GM23338 (cell line): ENCODE data around the gene GRIN3A. TPM values are rescaled to one million over a fixed set of nuclear protein-coding genes. Genes with fewer than 3 reads are reported as not detected.

Experiments used
- ATAC-seq: fragments of 200-7000 bp; cut with Tn5 transposase; 3 replicates; pipeline ENCODE4 v1.9.1; 2020
- DNase-seq: peaks from one replicate; pipeline ENCODE4 v3.0.0-alpha.2; 2015; ENCODE audit warnings: low spot score
- H2AFZ ChIP-seq: fragments of 200-600 bp; sonication (generic); 2 replicates; pipeline ENCODE4 v1.8.0; 2016; ENCODE audit warnings: antibody characterized with exemption, mild to moderate bottlenecking, moderate library complexity
- H3F3A ChIP-seq: fragments of 200-600 bp; sonication (generic); replicated peaks from 2 replicates; pipeline ENCODE4 v1.8.0; 2017; ENCODE audit warnings: antibody characterized with exemption, mixed run types, low read depth
- H3K27ac ChIP-seq: fragments of 200-600 bp; sonication (generic); 2 replicates; pipeline ENCODE4 v1.6.1; 2016; ENCODE audit warnings: low read depth
- H3K27me3 ChIP-seq: fragments of 200-600 bp; sonication (generic); 2 replicates; pipeline ENCODE4 v1.8.0; 2016; ENCODE audit warnings: mild to moderate bottlenecking, mixed run types, moderate library complexity; ENCODE audit not compliant: insufficient read depth
- H3K36me3 ChIP-seq: fragments of 200-600 bp; sonication (generic); 2 replicates; pipeline ENCODE4 v1.8.0; 2016; ENCODE audit warnings: mild to moderate bottlenecking; ENCODE audit not compliant: insufficient read depth
- H3K4me1 ChIP-seq: fragments of 200-600 bp; sonication (generic); 2 replicates; pipeline ENCODE4 v1.8.0; 2016; ENCODE audit warnings: mild to moderate bottlenecking, moderate library complexity; ENCODE audit not compliant: insufficient read depth
- H3K4me2 ChIP-seq: fragments of 200-600 bp; sonication (generic); 2 replicates; pipeline ENCODE4 v1.7.1; 2017; ENCODE audit warnings: mixed run types
- H3K4me3 ChIP-seq: fragments of 200-600 bp; sonication (generic); 2 replicates; pipeline ENCODE4 v1.6.1; 2016; ENCODE audit warnings: mixed run types
- H3K79me2 ChIP-seq: fragments of 200-600 bp; sonication (generic); replicated peaks from 2 replicates; pipeline ENCODE4 v1.8.0; 2017; ENCODE audit warnings: mild to moderate bottlenecking; ENCODE audit not compliant: insufficient read depth
- H3K9me2 ChIP-seq: fragments of 200-600 bp; sonication (generic); 2 replicates; pipeline ENCODE4 v1.8.0; 2017; ENCODE audit not compliant: insufficient read depth
- H4K20me1 ChIP-seq: fragments of 200-600 bp; sonication (generic); replicated peaks from 2 replicates; pipeline ENCODE4 v1.8.0; 2017; ENCODE audit warnings: mild to moderate bottlenecking; ENCODE audit not compliant: insufficient read depth
- H3K27ac Mint-ChIP-seq: 2 replicates; pipeline ENCODE4 v1.8.0; 2020; ENCODE audit warnings: inconsistent platforms, mild to moderate bottlenecking, moderate library complexity, mixed read lengths
- H3K27me3 Mint-ChIP-seq: 3 replicates; pipeline ENCODE4 v1.8.0; 2022; ENCODE audit warnings: low read depth, mild to moderate bottlenecking, moderate library complexity, mixed read lengths, inconsistent platforms; ENCODE audit not compliant: insufficient read depth, poor library complexity
- H3K36me3 Mint-ChIP-seq: 3 replicates; pipeline ENCODE4 v1.8.0; 2021; ENCODE audit warnings: low read depth, mild to moderate bottlenecking, inconsistent platforms, moderate library complexity, mixed read lengths
- H3K4me1 Mint-ChIP-seq: 3 replicates; pipeline ENCODE4 v1.8.0; 2020; ENCODE audit warnings: mild to moderate bottlenecking, inconsistent platforms, mixed read lengths
- H3K4me3 Mint-ChIP-seq: 3 replicates; pipeline ENCODE4 v1.8.0; 2021; ENCODE audit warnings: moderate library complexity, mild to moderate bottlenecking, inconsistent platforms, mixed read lengths
- H3K9me3 Mint-ChIP-seq: 3 replicates; pipeline ENCODE4 v1.8.0; 2020; ENCODE audit warnings: moderate library complexity, mild to moderate bottlenecking, inconsistent platforms, mixed read lengths
- CREB1 ChIP-seq: fragments of 250-450 bp; sonication (Bioruptor Pico); IDR thresholded peaks from 2 replicates; pipeline ENCODE4 v1.5.0; 2020; ENCODE audit warnings: low read depth, mild to moderate bottlenecking, moderate library complexity
- ETS1 ChIP-seq: IDR thresholded peaks from 2 replicates; pipeline ENCODE4 v1.6.1; 2016; ENCODE audit warnings: antibody characterized with exemption
- EZH2 ChIP-seq: fragments of 200-600 bp; sonication (generic); IDR thresholded peaks from one replicate; pipeline ENCODE4 v1.8.0; 2017; ENCODE audit warnings: antibody characterized with exemption, mild to moderate bottlenecking, low read depth; ENCODE audit not compliant: unreplicated experiment
- EZH2phosphoT487 ChIP-seq: fragments of 200-600 bp; sonication (generic); IDR thresholded peaks from one replicate; pipeline ENCODE4 v1.8.1; 2018; ENCODE audit warnings: antibody characterized with exemption; ENCODE audit not compliant: unreplicated experiment
- JUNB ChIP-seq: IDR thresholded peaks from one replicate; pipeline ENCODE4 v1.6.1; 2016; ENCODE audit warnings: antibody characterized with exemption; ENCODE audit not compliant: unreplicated experiment
- NANOG ChIP-seq: IDR thresholded peaks from 2 replicates; pipeline ENCODE4 v1.6.1; 2016; ENCODE audit warnings: antibody characterized with exemption, borderline replicate concordance
- STAT1 ChIP-seq: IDR thresholded peaks from one replicate; pipeline ENCODE4 v1.6.1; 2016; ENCODE audit warnings: antibody characterized with exemption; ENCODE audit not compliant: unreplicated experiment
- ZNF114 ChIP-seq: fragments of 250-450 bp; sonication (Bioruptor Pico); IDR thresholded peaks from 2 replicates; pipeline ENCODE4 v1.5.0; 2020; ENCODE audit warnings: mild to moderate bottlenecking, moderate library complexity
- ZNF462 ChIP-seq: fragments of 250-450 bp; sonication (Bioruptor Pico); IDR thresholded peaks from 2 replicates; pipeline ENCODE4 v1.5.0; 2020; ENCODE audit warnings: mild to moderate bottlenecking, moderate library complexity
- polyA plus RNA-seq: library from polyadenylated mRNA; unstranded; fragments of >200 nt; fragmentation: Nextera tagmentation; extraction: Ambion mirVana; gene quantifications from 2 replicates; pipeline ENCODE4 v1.2.1, GENCODE V29; 2016
- total RNA-seq: library from RNA; depleted of rRNA; stranded (reverse); fragments of >200 nt; shearing (Covaris generic); gene quantifications from 2 replicates; pipeline ENCODE4 v1.2.3, GENCODE V29; 2014

Gene GRIN3A
- total and polyA plus RNA-seq, 2 experiments from 2014 or later = 0.03 to 0.05 TPM

GRCh38 chr9:101585740-101586139 lies 152.7 kb downstream of the GRIN3A start (continued):
- TF ChIP-seq ZNF462 (CRISPR knock-in tag) (no peak), CREB1 (no peak), EZH2phosphoT487 (no peak)

GRCh38 chr9:101582553-101582952 lies 155.9 kb downstream of the GRIN3A start:
- Histone ChIP-seq H3K4me2 (no peak overlapping the region), H3F3A (no peaks in the 10 kb centered on the region), H3K27me3 (no peaks in the 10 kb centered on the region), H3K9me2 (peaks cover 4% of the 10 kb centered on the region), H3K4me1 (peaks cover 27% of the 10 kb centered on the region), H3K36me3 (no peaks in the 10 kb centered on the region), H3K27ac (no peak overlapping the region), H3K79me2 (no peaks in the 10 kb centered on the region), H2AFZ (peak overlapping the region; percentile 28; the same call in 1 of the 2 replicates), H4K20me1 (no peaks in the 10 kb centered on the region), H3K4me3 (no peak overlapping the region)
- Mint-ChIP-seq H3K27ac (peak overlapping the region; percentile 64), H3K27me3 (peaks cover 1% of the 10 kb centered on the region), H3K4me1 (peaks cover 33% of the 10 kb centered on the region), H3K9me3 (no peaks in the 10 kb centered on the region; the same call in 2 of the 3 replicates), H3K36me3 (no peaks in the 10 kb centered on the region), H3K4me3 (no peak overlapping the region)
- no peak for DNase-seq
- no peak for ATAC-seq
- TF ChIP-seq STAT1 = no peak
- TF ChIP-seq EZH2 = no peak
- no peak for TF ChIP-seq EZH2phosphoT487
- TF ChIP-seq ZNF114 = no peak
- no peak for TF ChIP-seq JUNB
- no peak for TF ChIP-seq NANOG
- TF ChIP-seq ZNF462 (CRISPR knock-in tag) = no peak
- TF ChIP-seq CREB1 = no peak
- TF ChIP-seq ETS1 = no peak
